HEK293 (cell line): ENCODE results near the gene BIRC3.

Source experiments
- CTCF ChIA-PET: fragments of 350-600 bp; formaldehyde crosslinking; extraction: SDS; loops from one replicate; lab custom pipeline; 2021; ENCODE audit warnings: antibody characterized with exemption; lab: Yijun Ruan, JAX
- POLR2A ChIA-PET: fragments of 300-600 bp; formaldehyde crosslinking; extraction: SDS; loops from one replicate; lab custom pipeline; 2020; ENCODE audit warnings: antibody characterized with exemption, inconsistent platforms; lab: Yijun Ruan, JAX
- H3K27ac ChIP-seq: fragments of 200-500 bp; sonication (Bioruptor generic); 2 replicates; pipeline ENCODE4 v1.5.1; 2014; ENCODE audit warnings: low read depth, low read length, control low read depth, inconsistent platforms; ENCODE audit errors: extremely low read depth
- H3K36me3 ChIP-seq, 2 experiments: fragments of 200-500 bp in 1 of 2; sonication (Bioruptor generic) in 1 of 2; 1 replicate in 1 of 2; 2 replicates in 1 of 2; pipeline ENCODE4 v1.5.1; 2014 to 2017; ENCODE audit warnings: inconsistent platforms in 2 of 2, low read length in 2 of 2; ENCODE audit not compliant: control insufficient read depth in 2 of 2, insufficient read depth in 1 of 2
- H3K4me1 ChIP-seq: fragments of 200-500 bp; sonication (Bioruptor generic); 2 replicates; pipeline ENCODE4 v1.5.1; 2014; ENCODE audit warnings: mild to moderate bottlenecking, low read length, inconsistent platforms; ENCODE audit not compliant: control insufficient read depth, insufficient read depth
- H3K4me3 ChIP-seq: 2 replicates; pipeline ENCODE4 v1.5.1; 2011; ENCODE audit warnings: low read depth, mild to moderate bottlenecking, control low read depth, low read length, moderate library complexity
- H3K9me3 ChIP-seq: fragments of 200-500 bp; sonication (Bioruptor generic); 2 replicates; pipeline ENCODE4 v1.5.1; 2014; ENCODE audit warnings: low read depth, low read length, inconsistent platforms; ENCODE audit not compliant: control insufficient read depth, insufficient read depth
- FEZF1 ChIP-seq: fragments of 450-650 bp; formaldehyde crosslinking; IDR thresholded peaks from 2 replicates; pipeline ENCODE4 v1.5.1; 2016; ENCODE audit warnings: missing biosample characterization, missing genetic modification characterization
- GLI4 ChIP-seq: fragments of 450-650 bp; formaldehyde crosslinking; IDR thresholded peaks from 2 replicates; pipeline ENCODE4 v1.5.1; 2016; ENCODE audit warnings: missing biosample characterization, missing genetic modification characterization
- SETDB1 ChIP-seq: IDR thresholded peaks from one replicate; pipeline ENCODE4 v1.6.1; 2017; ENCODE audit warnings: mild to moderate bottlenecking, low read length, moderate library complexity, mixed read lengths; ENCODE audit not compliant: insufficient read length
- ZBTB8A ChIP-seq: fragments of 450-650 bp; formaldehyde crosslinking; IDR thresholded peaks from 2 replicates; pipeline ENCODE4 v1.5.1; 2016; ENCODE audit warnings: missing biosample characterization, missing genetic modification characterization
- ZFP37 ChIP-seq: fragments of 450-650 bp; formaldehyde crosslinking; IDR thresholded peaks from 2 replicates; pipeline ENCODE4 v1.5.1; 2016; ENCODE audit warnings: missing biosample characterization, missing genetic modification characterization
- ZIC2 ChIP-seq: fragments of 450-650 bp; formaldehyde crosslinking; IDR thresholded peaks from 2 replicates; pipeline ENCODE4 v1.5.1; 2016; ENCODE audit warnings: missing biosample characterization, missing genetic modification characterization
- ZNF211 ChIP-seq: fragments of 450-650 bp; formaldehyde crosslinking; IDR thresholded peaks from 2 replicates; pipeline ENCODE4 v1.5.1; 2016; ENCODE audit warnings: low read depth, missing biosample characterization, missing genetic modification characterization
- ZNF416 ChIP-seq: fragments of 450-650 bp; formaldehyde crosslinking; IDR thresholded peaks from 2 replicates; pipeline ENCODE4 v1.5.1; 2016; ENCODE audit warnings: missing biosample characterization, missing genetic modification characterization
- ZNF473 ChIP-seq: fragments of 450-650 bp; formaldehyde crosslinking; IDR thresholded peaks from 2 replicates; pipeline ENCODE4 v1.5.1; 2017; ENCODE audit warnings: missing biosample characterization, missing genetic modification characterization
- ZNF747 ChIP-seq: fragments of 450-650 bp; formaldehyde crosslinking; IDR thresholded peaks from 2 replicates; pipeline ENCODE4 v1.5.1; 2016; ENCODE audit warnings: missing biosample characterization, missing genetic modification characterization
- ZSCAN23 ChIP-seq: fragments of 450-650 bp; formaldehyde crosslinking; IDR thresholded peaks from 2 replicates; pipeline ENCODE4 v1.5.1; 2016; ENCODE audit warnings: missing biosample characterization, missing genetic modification characterization
- TF ChIP-seq, protein P1 (sequence below): fragments of 450-650 bp; formaldehyde crosslinking; IDR thresholded peaks from 2 replicates; pipeline ENCODE4 v1.5.1; 2017; ENCODE audit warnings: missing biosample characterization, mild to moderate bottlenecking, missing genetic modification characterization, moderate library complexity
- TF ChIP-seq, protein P2 (sequence below): fragments of 450-650 bp; formaldehyde crosslinking; IDR thresholded peaks from 2 replicates; pipeline ENCODE4 v1.5.1; 2017; ENCODE audit warnings: missing biosample characterization, missing genetic modification characterization
- TF ChIP-seq, protein P3 (sequence below): fragments of 450-650 bp; formaldehyde crosslinking; IDR thresholded peaks from 2 replicates; pipeline ENCODE4 v1.5.1; 2016; ENCODE audit warnings: missing biosample characterization, missing genetic modification characterization, borderline replicate concordance
- TF ChIP-seq, protein P4 (sequence below): fragments of 450-650 bp; formaldehyde crosslinking; IDR thresholded peaks from 2 replicates; pipeline ENCODE4 v1.5.1; 2016; ENCODE audit warnings: missing biosample characterization, missing genetic modification characterization, low read depth

Gene BIRC3

DNA sequence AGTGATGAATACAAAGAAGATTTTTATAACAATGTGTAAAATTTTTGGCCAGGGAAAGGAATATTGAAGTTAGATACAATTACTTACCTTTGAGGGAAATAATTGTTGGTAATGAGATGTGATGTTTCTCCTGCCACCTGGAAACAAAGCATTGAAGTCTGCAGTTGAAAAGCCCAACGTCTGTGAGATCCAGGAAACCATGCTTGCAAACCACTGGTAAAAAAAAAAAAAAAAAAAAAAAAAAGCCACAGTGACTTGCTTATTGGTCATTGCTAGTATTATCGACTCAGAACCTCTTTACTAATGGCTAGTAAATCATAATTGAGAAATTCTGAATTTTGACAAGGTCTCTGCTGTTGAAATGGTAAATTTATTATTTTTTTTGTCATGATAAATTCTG, 5.3 kb downstream of the BIRC3 start (continued):
- TF ChIP-seq, protein P1, sequence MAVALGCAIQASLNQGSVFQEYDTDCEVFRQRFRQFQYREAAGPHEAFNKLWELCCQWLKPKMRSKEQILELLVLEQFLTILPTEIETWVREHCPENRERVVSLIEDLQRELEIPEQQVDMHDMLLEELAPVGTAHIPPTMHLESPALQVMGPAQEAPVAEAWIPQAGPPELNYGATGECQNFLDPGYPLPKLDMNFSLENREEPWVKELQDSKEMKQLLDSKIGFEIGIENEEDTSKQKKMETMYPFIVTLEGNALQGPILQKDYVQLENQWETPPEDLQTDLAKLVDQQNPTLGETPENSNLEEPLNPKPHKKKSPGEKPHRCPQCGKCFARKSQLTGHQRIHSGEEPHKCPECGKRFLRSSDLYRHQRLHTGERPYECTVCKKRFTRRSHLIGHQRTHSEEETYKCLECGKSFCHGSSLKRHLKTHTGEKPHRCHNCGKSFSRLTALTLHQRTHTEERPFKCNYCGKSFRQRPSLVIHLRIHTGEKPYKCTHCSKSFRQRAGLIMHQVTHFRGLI (tag by site-specific recombination): no peak
- TF ChIP-seq ZNF473 (tag by site-specific recombination): no peak
- TF ChIP-seq ZNF211 (tag by site-specific recombination): no peak
- TF ChIP-seq SETDB1: no peak
- TF ChIP-seq ZNF747 (tag by site-specific recombination): no peak
- TF ChIP-seq, protein P2, sequence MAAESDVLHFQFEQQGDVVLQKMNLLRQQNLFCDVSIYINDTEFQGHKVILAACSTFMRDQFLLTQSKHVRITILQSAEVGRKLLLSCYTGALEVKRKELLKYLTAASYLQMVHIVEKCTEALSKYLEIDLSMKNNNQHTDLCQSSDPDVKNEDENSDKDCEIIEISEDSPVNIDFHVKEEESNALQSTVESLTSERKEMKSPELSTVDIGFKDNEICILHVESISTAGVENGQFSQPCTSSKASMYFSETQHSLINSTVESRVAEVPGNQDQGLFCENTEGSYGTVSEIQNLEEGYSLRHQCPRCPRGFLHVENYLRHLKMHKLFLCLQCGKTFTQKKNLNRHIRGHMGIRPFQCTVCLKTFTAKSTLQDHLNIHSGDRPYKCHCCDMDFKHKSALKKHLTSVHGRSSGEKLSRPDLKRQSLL (tag by site-specific recombination): no peak
- no peak for TF ChIP-seq ZIC2 (tag by site-specific recombination)

DNA sequence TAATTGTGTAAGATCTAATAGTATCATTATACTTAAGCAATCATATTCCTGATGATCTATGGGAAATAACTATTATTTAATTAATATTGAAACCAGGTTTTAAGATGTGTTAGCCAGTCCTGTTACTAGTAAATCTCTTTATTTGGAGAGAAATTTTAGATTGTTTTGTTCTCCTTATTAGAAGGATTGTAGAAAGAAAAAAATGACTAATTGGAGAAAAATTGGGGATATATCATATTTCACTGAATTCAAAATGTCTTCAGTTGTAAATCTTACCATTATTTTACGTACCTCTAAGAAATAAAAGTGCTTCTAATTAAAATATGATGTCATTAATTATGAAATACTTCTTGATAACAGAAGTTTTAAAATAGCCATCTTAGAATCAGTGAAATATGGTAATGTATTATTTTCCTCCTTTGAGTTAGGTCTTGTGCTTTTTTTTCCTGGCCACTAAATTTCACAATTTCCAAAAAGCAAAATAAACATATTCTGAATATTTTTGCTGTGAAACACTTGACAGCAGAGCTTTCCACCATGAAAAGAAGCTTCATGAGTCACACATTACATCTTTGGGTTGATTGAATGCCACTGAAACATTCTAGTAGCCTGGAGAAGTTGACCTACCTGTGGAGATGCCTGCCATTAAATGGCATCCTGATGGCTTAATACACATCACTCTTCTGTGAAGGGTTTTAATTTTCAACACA, 6.4 kb downstream of the BIRC3 start:
- Histone ChIP-seq H3K36me3 (no peaks in the 10 kb centered on the region), H3K4me1 (no peaks in the 10 kb centered on the region), H3K27ac (no peak overlapping the region), H3K4me3 (no peak overlapping the region), H3K9me3 (no peaks in the 10 kb centered on the region)
- ChIA-PET POLR2A (no interaction called here), CTCF (interaction anchor here (0.6 kb wide), 1 partner anchor 154 kb away, joined by 3 read pairs; no protein-coding TSS in a partner anchor)
- TF ChIP-seq, protein P3, sequence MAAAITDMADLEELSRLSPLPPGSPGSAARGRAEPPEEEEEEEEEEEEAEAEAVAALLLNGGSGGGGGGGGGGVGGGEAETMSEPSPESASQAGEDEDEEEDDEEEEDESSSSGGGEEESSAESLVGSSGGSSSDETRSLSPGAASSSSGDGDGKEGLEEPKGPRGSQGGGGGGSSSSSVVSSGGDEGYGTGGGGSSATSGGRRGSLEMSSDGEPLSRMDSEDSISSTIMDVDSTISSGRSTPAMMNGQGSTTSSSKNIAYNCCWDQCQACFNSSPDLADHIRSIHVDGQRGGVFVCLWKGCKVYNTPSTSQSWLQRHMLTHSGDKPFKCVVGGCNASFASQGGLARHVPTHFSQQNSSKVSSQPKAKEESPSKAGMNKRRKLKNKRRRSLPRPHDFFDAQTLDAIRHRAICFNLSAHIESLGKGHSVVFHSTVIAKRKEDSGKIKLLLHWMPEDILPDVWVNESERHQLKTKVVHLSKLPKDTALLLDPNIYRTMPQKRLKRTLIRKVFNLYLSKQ (tag by site-specific recombination): no peak
- TF ChIP-seq, protein P4, sequence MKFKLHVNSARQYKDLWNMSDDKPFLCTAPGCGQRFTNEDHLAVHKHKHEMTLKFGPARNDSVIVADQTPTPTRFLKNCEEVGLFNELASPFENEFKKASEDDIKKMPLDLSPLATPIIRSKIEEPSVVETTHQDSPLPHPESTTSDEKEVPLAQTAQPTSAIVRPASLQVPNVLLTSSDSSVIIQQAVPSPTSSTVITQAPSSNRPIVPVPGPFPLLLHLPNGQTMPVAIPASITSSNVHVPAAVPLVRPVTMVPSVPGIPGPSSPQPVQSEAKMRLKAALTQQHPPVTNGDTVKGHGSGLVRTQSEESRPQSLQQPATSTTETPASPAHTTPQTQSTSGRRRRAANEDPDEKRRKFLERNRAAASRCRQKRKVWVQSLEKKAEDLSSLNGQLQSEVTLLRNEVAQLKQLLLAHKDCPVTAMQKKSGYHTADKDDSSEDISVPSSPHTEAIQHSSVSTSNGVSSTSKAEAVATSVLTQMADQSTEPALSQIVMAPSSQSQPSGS (tag by site-specific recombination): peak; percentile 70; the same call in 1 of the 2 replicates

DNA sequence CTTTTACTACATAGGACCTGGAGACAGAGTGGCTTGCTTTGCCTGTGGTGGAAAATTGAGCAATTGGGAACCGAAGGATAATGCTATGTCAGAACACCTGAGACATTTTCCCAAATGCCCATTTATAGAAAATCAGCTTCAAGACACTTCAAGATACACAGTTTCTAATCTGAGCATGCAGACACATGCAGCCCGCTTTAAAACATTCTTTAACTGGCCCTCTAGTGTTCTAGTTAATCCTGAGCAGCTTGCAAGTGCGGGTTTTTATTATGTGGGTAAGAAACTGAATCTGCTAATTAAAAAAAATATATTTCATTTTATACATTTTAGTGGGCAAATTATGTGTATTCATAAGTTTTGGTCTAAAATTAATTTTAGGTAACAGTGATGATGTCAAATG, 7.8 kb downstream of the BIRC3 start:
- CTCF ChIA-PET: interaction anchor here (0.6 to 1.1 kb wide), 3 partner anchors 17 to 170 kb away, joined by 3 read pairs; no protein-coding TSS in a partner anchor
- POLR2A ChIA-PET: no interaction called here
- no peaks in the 10 kb centered on the region for H3K4me1 ChIP-seq
- H3K4me3 ChIP-seq: no peak overlapping the region
- TF ChIP-seq ZNF416 (tag by site-specific recombination) (no peak), ZSCAN23 (tag by site-specific recombination) (no peak), ZFP37 (tag by site-specific recombination) (no peak)
- no peak overlapping the region for H3K27ac ChIP-seq
- no peaks in the 10 kb centered on the region for H3K36me3 ChIP-seq
- no peaks in the 10 kb centered on the region for H3K9me3 ChIP-seq

DNA sequence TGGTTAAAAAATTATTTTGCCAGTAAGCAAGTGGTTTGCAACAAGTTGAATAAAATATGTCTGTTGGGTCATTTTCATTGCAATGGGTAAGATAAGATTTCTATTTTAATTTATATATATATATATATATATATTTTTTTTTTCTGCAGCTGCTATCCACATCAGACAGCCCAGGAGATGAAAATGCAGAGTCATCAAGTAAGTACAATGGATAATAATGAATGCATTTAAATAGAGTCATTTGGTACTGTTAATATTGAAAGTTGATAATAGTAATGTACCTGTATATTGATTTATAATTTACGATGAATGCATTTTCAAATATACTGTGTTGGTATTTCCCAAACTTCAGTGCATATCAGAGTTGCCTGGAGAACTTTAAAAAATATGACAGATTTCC, 11.5 kb downstream of the BIRC3 start:
- TF ChIP-seq, protein P4 (tag by site-specific recombination): no peak
- TF ChIP-seq, protein P1 (tag by site-specific recombination): no peak
- TF ChIP-seq ZBTB8A (tag by site-specific recombination): no peak
- TF ChIP-seq GLI4 (tag by site-specific recombination): no peak
- no peak for TF ChIP-seq FEZF1 (tag by site-specific recombination)
- Histone ChIP-seq H3K9me3 (no peaks in the 10 kb centered on the region), H3K4me3 (no peak overlapping the region), H3K4me1 (no peaks in the 10 kb centered on the region), H3K36me3 (no peaks in the 10 kb centered on the region), H3K27ac (no peak overlapping the region)
- ChIA-PET CTCF (interaction anchor here (0.6 kb wide), 1 partner anchor 336 kb away, joined by 3 read pairs; no protein-coding TSS in a partner anchor), POLR2A (no interaction called here)
